Measurements from ENCODE around the gene CMIP.
A peak's percentile ranks its signal among the peaks of the same experiment; 100 is the strongest.

CMIP gene

GRCh38 chr16:81616321-81617020 lies 171.9 kb downstream of the CMIP start:
- intact Hi-C loops (cut with DNase I), result loop anchor here (10.0 kb wide), 1 partner anchor 172 kb away; the partner anchor contains the start of gene CMIP
- DNase-seq, result peak in 8 of 10 donors; percentile 47 to 94 (median 65)

DNA sequence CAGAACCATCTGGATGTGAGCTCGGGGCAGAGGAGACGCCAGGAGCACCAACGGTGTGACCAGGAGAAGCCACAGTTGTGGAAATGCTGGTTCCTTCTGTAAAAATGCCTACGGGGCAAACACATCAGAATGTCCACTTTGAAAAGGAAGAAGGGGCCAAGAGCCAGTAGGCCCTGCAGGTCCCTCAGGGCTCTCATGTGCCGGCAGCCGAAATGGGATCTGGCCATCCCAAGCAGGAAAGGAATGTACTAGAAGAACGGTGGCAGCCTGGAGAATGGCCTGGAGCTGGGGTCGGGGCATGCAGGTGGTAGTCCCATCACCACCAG lies 172.4 kb downstream of the CMIP start:
- DNase-seq, result no peak
- intact Hi-C loops (cut with DNase I), result loop anchor here (10.0 kb wide), 1 partner anchor 172 kb away; the partner anchor contains the start of gene CMIP

- DNase-seq, result no peak
- intact Hi-C loops (cut with DNase I), result loop anchor here (10.0 kb wide), 1 partner anchor 173 kb away; the partner anchor contains the start of gene CMIP
These were observed 173.6 kb downstream of the CMIP start for GRCh38 chr16:81618187-81618586.

- intact Hi-C loops (cut with DNase I), result loop anchor here (10.0 kb wide), 1 partner anchor 174 kb away; the partner anchor contains the start of gene CMIP
- peak in 5 of 10 donors; percentile 42 to 90 (median 57) for DNase-seq
These were observed 174.1 kb downstream of the CMIP start for GRCh38 chr16:81618661-81619060.

GRCh38 chr16:81620029-81620428 lies 175.4 kb downstream of the CMIP start:
- intact Hi-C loops (cut with DNase I), result loop anchor here (10.0 kb wide), 1 partner anchor 75 kb away; no protein-coding TSS in a partner anchor
- DNase-seq, result no peak

- intact Hi-C loops (cut with DNase I), result loop anchor here (10.0 kb wide), 1 partner anchor 74 kb away; no protein-coding TSS in a partner anchor
- peak in 1 of 10 donors; percentile 44 for DNase-seq
These were observed 176.2 kb downstream of the CMIP start for GRCh38 chr16:81620796-81621195.

GRCh38 chr16:81621496-81621895 lies 176.9 kb downstream of the CMIP start:
- DNase-seq, result peak in 1 of 10 donors; percentile 46
- intact Hi-C loops (cut with DNase I), result loop anchor here (10.0 kb wide), 1 partner anchor 73 kb away; no protein-coding TSS in a partner anchor

DNA sequence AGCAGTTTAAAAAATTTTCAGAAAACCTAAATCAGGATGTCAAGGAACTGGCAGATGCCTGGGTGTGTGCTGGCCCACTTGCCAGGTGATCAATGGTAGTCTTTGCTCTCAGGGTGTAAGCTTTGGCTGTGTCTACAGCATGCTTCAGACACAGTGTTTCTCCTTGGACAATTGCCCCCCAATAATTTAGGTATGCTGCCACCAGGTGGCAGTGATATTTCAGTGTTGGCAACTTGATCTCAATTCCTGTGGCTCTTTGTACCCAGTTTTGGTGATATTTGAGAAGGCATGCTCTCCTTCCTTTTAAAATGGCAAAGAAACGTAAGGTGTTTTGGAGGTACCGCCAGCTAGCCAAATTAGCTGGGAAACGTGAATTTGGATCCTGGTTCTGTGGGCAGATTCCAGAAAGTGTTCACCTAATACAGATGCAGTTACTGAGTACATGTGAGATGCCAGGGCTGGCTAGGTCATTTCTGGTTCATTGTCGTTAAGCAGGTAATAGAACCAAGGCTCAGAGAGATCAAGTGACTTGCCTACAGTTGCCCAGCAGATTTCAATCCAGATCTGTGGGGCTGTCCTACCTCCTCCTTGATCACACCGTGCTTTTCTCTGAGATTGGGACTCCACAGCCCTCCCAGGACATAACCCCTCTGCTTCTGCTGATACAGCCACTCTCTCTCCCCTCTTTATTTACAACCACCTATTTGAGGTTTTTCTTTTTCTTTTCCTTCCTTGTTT lies 178.9 kb downstream of the CMIP start:
- intact Hi-C loops (cut with DNase I), result loop anchor here (2.0 to 10.0 kb wide), 2 partner anchors 71 to 99 kb away; no protein-coding TSS in a partner anchor
- DNase-seq, result peak in 6 of 10 donors; percentile 22 to 64 (median 58)

DNA sequence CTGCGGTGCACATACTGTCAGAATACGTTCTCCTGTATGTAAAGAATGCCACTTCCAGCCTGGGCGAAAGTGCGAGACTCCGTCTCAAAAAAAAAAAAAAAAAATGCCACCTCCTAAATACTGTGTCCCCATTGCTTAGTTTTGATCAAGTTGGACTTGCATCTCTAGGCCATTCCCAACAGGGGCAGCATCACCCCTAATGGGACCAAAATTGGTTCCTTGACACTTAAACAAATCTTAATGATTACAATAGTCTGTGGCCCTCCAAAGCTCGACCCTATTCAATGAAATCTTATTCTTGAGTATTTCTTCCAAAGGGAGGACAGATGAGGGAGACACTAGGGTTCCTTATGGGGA lies 179.8 kb downstream of the CMIP start:
- intact Hi-C loops (cut with DNase I), result loop anchor here (10.0 kb wide), 1 partner anchor 70 kb away; no protein-coding TSS in a partner anchor
- DNase-seq, result no peak

DNA sequence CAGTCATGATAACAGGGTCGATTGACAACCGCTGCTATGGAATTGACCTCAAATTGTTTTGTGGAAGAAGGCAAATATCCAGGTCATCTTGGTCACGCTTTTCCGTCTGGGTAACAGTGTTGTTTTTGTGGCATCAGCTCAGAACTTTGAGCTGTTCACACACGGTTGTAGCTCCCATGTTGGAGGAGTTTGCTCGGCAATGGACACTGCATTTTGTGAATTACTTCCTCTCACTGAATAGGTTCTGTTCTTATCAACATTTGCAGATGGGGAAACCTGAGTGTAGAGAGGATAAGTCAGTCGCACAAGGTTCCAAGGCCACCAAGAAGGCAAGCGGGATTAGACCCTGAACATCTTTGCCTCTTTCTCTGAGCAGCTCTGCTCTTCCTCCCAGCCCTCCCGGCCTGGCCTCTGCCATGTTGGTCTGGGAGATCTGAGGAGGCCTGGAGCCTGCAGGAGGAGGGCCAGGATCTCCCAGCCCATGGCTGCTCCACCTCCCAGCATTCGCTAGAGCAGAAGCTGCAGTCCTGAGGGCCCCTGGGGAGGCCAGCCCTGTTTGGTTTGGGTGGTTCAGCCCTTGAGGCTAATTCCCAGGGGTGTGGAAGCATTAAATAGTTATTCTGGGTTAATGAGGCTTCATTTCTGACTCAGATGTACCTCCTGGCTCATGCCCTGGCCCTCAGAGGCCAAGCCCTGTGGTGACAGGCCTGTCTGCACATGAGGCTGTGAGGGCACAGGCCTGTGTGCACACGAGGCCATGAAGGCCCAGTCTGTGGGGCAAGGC lies 180.3 kb downstream of the CMIP start:
- intact Hi-C loops (cut with DNase I), result loop anchor here (10.0 kb wide), 1 partner anchor 70 kb away; no protein-coding TSS in a partner anchor

DNA sequence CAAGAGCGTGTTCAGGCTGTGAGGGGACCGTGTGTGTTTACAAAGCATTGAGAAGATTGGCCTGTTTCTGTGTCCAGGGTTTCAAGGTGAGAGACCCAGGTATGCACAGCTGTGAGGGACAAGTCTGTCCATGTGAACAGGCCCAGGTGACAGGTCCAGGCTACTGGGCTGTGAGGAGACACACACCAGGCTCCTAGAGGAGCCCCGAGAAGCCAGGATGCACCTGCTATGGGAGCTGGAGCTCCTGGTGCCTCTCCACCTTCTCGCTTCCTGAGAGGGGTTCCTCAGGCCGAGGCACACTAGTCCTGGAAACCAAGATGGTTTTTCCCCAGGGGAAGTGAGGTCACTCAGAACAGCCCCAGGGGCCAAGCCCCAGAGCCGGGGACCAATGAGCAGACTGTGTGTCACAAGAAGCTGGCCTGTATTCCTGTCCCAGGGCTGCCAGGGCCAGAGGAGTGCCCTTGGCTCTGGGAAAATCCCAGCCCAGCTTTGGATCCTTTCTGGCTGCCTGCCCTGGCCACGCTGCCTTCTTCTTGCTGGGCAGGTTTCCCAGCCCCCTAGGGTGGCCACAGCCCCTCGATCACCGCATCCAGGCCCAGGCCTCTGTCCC lies 181.0 kb downstream of the CMIP start:
- DNase-seq, result peak in 8 of 10 donors; percentile 36 to 89 (median 60)
- intact Hi-C loops (cut with DNase I), result loop anchor here (10.0 kb wide), 1 partner anchor 69 kb away; no protein-coding TSS in a partner anchor

More for the DNA sequence above, 180.3 kb downstream of the CMIP start:
- DNase-seq, result peak in 1 of 10 donors; percentile 35

- DNase-seq, result no peak
- intact Hi-C loops (cut with DNase I), result loop anchor here (10.0 kb wide), 1 partner anchor 69 kb away; no protein-coding TSS in a partner anchor
These were observed 181.6 kb downstream of the CMIP start for GRCh38 chr16:81626181-81626674.

DNA sequence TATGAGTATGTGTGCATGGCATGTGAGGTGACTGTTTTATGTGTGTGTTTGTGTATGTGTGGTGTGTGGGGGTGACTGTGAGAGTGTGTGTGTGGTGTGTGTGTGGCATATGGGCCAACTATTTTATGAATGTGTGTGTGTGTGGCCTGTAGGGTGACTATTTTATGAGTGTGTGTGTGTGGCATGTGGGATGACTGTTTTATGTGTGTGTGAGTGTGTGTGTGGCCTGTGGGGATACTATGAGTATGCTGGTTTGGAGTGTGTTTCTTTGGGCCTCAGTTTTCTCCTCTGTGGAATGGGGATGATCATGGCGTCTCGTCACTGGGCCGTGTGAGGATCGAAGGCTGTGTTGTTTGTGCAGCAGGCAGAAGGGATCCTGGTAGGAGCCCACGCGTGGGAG lies 182.4 kb downstream of the CMIP start:
- intact Hi-C loops (cut with DNase I), result loop anchor here (10.0 kb wide), 1 partner anchor 68 kb away; no protein-coding TSS in a partner anchor

DNA sequence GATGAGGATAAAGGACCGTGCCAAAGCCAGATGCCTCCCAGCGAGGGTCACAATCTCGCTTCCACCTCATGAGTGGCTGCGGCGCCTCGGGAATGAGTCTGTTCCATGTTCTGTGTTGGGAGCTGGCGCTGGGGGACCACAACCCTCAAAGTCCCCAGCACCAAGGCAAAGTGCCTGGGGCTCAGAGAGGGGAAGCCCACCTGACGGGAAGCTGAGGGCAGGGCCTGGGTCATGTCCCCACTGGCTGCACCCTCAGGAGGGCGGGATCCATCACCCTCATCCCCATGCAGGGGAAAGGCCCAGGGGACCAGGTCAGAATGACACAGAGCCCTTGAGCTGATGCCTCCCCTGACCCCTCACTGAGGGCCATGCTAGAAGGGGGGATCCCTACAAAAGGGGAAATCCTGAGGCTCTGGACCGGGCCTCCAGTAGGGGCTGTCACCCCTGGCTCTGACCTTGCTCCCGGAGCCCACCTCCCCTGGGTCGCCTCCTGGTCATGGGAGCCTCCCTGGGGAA lies 183.2 kb downstream of the CMIP start:
- peak in 1 of 10 donors; percentile 52 for DNase-seq

More for the DNA sequence above, 182.4 kb downstream of the CMIP start:
- no peak for DNase-seq

GRCh38 chr16:81629034-81629802 lies 184.6 kb downstream of the CMIP start:
- intact Hi-C loops (cut with DNase I), result loop anchor here (10.0 kb wide), 1 partner anchor 66 kb away; no protein-coding TSS in a partner anchor
- peak in 1 of 10 donors; percentile 42 for DNase-seq

More for the DNA sequence above, 183.2 kb downstream of the CMIP start:
- intact Hi-C loops (cut with DNase I), result loop anchor here (10.0 kb wide), 1 partner anchor 67 kb away; no protein-coding TSS in a partner anchor

- intact Hi-C loops (cut with DNase I), result loop anchor here (10.0 kb wide), 2 partner anchors 65 to 95 kb away; no protein-coding TSS in a partner anchor
- peak in 2 of 10 donors; percentile 77 to 82 for DNase-seq
These were observed 185.5 kb downstream of the CMIP start for GRCh38 chr16:81629896-81630634.

DNA sequence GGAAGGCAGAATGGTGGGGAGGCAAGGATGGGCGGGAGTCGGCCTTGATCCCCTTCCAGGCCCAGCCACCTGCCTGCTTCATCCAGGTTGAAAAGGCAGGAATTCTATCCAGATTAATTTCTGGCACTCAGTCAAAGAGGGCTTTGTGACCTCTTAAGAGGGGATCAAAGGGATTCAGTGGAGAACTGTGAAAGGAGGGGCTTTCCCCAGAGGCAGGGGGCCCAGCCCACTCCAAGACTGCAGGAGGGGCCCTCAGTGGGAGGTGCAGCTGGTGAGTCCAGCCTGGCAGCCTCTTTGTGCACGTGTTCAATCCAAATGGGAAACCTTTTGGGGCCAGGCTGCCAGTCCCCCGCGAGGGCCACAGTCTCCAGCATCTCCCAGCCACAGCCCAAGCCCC lies 186.0 kb downstream of the CMIP start:
- peak in 1 of 10 donors; percentile 49 for DNase-seq
- intact Hi-C loops (cut with DNase I), result loop anchor here (10.0 kb wide), 1 partner anchor 96 kb away; no protein-coding TSS in a partner anchor

Data from posterior cingulate gyrus (tissue), 11 donors.